H1 (cell line): ENCODE data around the gene PIP5K1C. TPM values are rescaled to one million over a fixed set of nuclear protein-coding genes. Genes with fewer than 3 reads are reported as not detected.

Experiments used
- ATF2 ChIP-seq: IDR thresholded peaks from 2 replicates; pipeline ENCODE4 v1.6.1; 2012; ENCODE audit warnings: low read length, inconsistent platforms
- BACH1 ChIP-seq: IDR thresholded peaks from 2 replicates; pipeline ENCODE4 v1.6.1; 2012; ENCODE audit warnings: low read length, improper control_type of control experiment
- CREB1 ChIP-seq: IDR thresholded peaks from 2 replicates; pipeline ENCODE4 v1.6.1; 2012; ENCODE audit warnings: inconsistent platforms
- HDAC2 ChIP-seq, 2 experiments: fragments of 300-600 bp in 1 of 2; sonication (generic) in 1 of 2; IDR thresholded peaks; 2 replicates each; pipeline ENCODE4 v1.6.1; 2011 to 2012; ENCODE audit warnings: low read depth in 2 of 2, low read length in 2 of 2, mild to moderate bottlenecking in 2 of 2, moderate library complexity in 2 of 2, borderline replicate concordance in 1 of 2, inconsistent platforms in 1 of 2
- NRF1 ChIP-seq: IDR thresholded peaks from 2 replicates; pipeline ENCODE4 v1.6.1; 2011; ENCODE audit warnings: mild to moderate bottlenecking, low read depth, low read length, improper control_type of control experiment
- polyA plus RNA-seq, 7 experiments: library from polyadenylated mRNA; depleted of rRNA in 3 of 7; stranded (reverse) in 5 of 7; unstranded in 2 of 7; fragments of >200 nt in 5 of 7; fragments of 200-250 nt in 2 of 7; gene quantifications; 1 replicate in 5 of 7; 2 replicates in 1 of 7; 4 replicates in 1 of 7; pipeline versions ENCODE4 v1.2.1 to v1.2.3, GENCODE V29; 2011 to 2013; ENCODE audit warnings: missing spikeins in 2 of 7, mixed read lengths in 2 of 7
- total RNA-seq: library from RNA; stranded (reverse); fragmentation: NEBNext Ultra II Directional; extraction: Animal tissue kit (Norgen Biotek cat#: 25700); gene quantifications from 2 replicates; pipeline ENCODE4 v1.2.1, GENCODE V29; 2021

The PIP5K1C gene
- total and polyA plus RNA-seq, 2 of the 8 experiments (the other 6 are each of a cell fraction or from before 2014, with no cell fraction given): 10.6 to 32.9 TPM

GRCh38 chr19:3610745-3611717 lies 89.2 kb downstream of the PIP5K1C start (continued):
- TF ChIP-seq ATF2 (no peak), HDAC2 (IDR thresholded peaks at IDR 0.05; ENCODE audit: borderline replicate concordance in 1 of 2, low read depth in 2 of 2, low read length in 2 of 2) (no peak), NRF1 (no peak), CREB1 (no peak), BACH1 (no peak)
